Astrocyte of the cerebellum (primary cell): ENCODE results near the gene SGTB.

ENCODE experiments used
- DNase-seq: peaks from one replicate; pipeline ENCODE4 v3.0.0-alpha.2; 2011; ENCODE audit warnings: low read depth
- H3K4me3 ChIP-seq: 2 replicates; pipeline ENCODE4 v1.5.1; 2011; ENCODE audit warnings: mild to moderate bottlenecking, low read depth, low read length, moderate library complexity
- in situ Hi-C: cut with HindIII; loops from 2 replicates; pipeline ENCODE4 v1.10.0; 2017; ENCODE audit warnings: low sequenced_read_pairs
- TF ChIP-seq, protein P1 (sequence below): IDR thresholded peaks from 2 replicates; pipeline ENCODE4 v1.5.1; 2012; ENCODE audit warnings: low read length, low read depth, moderate library complexity, mild to moderate bottlenecking; ENCODE audit errors: missing control alignments

Gene SGTB

DNA sequence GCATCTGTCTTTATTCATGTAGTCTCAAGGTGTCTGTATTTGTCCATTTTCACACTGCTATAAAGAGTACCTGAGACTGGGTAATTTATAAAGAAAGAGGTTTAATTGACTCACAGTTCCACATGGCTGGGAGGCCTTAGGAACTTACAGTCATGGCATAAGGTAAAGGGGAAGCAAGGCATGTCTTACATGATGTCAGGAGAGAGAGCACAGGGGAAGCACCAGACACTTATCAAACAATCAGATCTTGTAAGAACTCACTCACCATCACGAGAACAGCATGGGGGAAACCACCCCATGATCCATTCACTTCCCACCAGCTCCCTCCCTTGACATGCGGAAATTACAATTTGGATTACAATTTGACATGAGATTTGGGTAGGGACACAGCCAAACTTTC is 44.3 kb upstream of the SGTB start:
- DNase-seq, result no peak
- TF ChIP-seq, protein P1, sequence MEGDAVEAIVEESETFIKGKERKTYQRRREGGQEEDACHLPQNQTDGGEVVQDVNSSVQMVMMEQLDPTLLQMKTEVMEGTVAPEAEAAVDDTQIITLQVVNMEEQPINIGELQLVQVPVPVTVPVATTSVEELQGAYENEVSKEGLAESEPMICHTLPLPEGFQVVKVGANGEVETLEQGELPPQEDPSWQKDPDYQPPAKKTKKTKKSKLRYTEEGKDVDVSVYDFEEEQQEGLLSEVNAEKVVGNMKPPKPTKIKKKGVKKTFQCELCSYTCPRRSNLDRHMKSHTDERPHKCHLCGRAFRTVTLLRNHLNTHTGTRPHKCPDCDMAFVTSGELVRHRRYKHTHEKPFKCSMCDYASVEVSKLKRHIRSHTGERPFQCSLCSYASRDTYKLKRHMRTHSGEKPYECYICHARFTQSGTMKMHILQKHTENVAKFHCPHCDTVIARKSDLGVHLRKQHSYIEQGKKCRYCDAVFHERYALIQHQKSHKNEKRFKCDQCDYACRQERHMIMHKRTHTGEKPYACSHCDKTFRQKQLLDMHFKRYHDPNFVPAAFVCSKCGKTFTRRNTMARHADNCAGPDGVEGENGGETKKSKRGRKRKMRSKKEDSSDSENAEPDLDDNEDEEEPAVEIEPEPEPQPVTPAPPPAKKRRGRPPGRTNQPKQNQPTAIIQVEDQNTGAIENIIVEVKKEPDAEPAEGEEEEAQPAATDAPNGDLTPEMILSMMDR, result no peak
- H3K4me3 ChIP-seq, result no peak overlapping the region
- in situ Hi-C loops, result no loop called here

DNA sequence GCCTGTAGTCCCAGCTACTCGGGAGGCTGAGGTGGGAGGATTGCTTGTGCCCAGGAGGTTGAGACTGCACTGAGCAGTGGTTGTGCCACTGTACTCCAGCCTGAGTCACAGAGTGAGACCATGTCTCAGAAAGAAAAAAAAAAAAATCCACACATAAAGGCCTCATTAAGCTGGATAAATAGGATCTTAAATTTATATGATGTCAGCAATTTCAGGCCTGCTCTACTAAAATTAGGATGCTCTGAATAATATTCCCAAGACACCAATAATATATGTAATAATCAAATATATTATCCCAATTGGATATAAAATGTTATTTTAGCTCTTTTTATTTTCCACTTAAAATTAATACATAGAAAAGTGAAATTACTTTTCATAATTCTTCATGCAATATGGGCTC is 43.7 kb upstream of the SGTB start:
- no peak for DNase-seq
- TF ChIP-seq, protein P1, result no peak
- in situ Hi-C loops, result no loop called here
- H3K4me3 ChIP-seq, result no peak overlapping the region

DNA sequence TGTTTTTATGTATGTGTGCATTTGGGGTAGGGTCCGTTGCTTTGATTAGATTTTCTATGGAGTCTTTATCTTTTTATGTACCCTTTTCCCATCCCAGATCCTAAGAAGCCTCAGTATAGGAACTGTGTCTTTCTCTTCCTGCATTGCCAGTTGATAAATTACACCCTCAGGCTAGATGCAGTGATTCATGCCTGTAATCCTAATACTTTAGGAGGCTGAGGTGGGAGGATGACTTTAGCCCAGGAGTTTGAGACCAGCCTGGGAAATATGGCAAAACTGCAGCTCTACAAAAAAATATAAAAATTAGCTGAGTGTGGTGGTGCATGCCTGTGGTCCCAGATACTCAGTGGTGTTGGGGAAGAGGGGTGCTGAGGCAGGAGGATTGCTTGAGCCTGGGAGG is 40.3 kb upstream of the SGTB start:
- no peak overlapping the region for H3K4me3 ChIP-seq
- DNase-seq, result no peak
- in situ Hi-C loops, result no loop called here
- TF ChIP-seq, protein P1, result no peak

DNA sequence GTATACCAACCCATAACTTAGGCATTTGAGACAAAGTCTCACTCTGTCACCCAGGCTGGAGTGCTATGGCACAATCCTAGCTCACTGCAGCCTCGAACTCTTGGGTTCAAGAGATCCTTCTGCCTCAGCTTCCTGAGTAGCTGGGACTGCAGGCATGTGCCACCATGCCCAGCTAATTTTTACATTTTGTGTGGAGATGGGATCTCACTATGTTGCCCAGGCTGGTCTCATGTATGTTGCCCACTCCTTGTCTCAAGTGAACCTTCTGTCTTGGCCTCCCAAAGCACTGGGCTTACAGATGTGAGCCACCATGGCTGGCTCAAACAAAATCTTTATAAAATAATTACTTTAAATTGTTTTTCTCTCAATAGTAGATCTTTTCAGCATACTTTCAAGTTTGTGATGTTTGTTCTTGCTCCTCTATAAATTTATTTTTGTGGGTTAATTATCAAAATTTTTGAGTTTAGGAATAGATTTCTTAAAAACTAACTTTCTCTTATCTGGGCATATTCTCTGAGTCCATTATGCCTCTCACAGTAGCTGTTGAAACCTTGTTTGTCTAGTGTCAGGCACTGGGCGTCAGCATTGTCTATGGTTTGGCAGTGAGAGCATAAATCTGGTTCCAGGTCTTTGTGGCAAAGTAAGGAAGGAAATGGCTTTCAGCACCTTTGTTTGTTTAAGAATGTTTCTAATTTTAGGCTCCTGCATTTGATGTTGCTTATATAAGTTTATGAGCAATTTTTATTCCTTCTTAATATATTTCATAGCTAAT is 38.8 kb upstream of the SGTB start:
- in situ Hi-C loops, result no loop called here
- H3K4me3 ChIP-seq, result no peak overlapping the region
- TF ChIP-seq, protein P1, result peak; percentile 54
- peak; percentile 81 for DNase-seq

DNA sequence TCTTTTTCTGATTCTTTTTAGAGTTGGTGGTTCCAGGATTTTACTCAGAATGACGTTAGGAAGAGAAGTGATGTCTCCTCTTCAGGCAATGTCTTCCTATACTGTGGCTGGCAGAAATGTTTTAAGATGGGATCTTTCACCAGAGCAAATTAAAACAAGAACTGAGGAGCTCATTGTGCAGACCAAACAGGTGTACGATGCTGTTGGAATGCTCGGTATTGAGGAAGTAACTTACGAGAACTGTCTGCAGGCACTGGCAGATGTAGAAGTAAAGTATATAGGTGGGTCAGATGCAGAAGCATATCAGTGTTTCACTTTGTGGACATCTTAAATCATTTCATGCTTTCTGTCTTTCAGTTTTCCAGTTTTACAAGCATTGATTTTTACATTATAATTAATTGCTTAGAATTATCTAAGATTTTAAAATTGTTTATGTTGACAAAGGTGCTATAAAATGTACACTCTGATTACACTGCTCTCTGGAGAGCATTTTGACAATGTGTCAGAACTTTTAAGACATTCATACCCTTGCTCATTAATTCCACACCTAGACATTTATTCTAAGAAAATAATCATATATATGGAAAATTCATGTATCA is 36.7 kb upstream of the SGTB start:
- H3K4me3 ChIP-seq, result no peak overlapping the region
- in situ Hi-C loops, result no loop called here
- TF ChIP-seq, protein P1, result no peak
- no peak for DNase-seq

DNA sequence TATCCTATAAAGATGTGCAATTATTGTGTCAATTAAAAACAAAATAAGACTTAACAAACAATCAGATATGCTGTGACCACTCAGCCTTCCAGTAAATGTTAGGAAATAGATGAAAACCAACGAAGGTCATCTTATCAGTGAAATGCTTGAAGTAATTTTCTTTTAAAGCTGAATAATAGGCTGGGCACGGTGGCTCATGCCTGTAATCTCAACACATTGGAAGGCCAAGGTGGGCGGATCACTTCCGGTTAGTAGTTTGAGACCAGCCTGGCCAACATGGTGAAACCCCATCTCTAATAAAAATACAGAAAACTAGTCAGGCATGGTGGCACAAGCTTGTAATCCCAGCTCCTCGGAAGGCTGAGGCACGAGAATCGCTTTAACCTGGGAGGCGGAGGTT is 31.3 kb upstream of the SGTB start:
- H3K4me3 ChIP-seq, result no peak overlapping the region
- TF ChIP-seq, protein P1, result no peak
- no peak for DNase-seq
- in situ Hi-C loops, result no loop called here
